Stimulated activated CD4-positive, alpha-beta T cell treated with anti-CD3 and anti-CD28 coated beads, Interleukin-15, amount 100 ng/mL, for 48 hours (primary cell): ENCODE measurements around the gene AQP3.
A peak's percentile ranks its signal among the peaks of the same experiment; 100 is the strongest.
"Not testable (repeated sequence)": the region's sequence is repeated elsewhere in the genome, so short reads cannot be mapped to it uniquely, and the experiment has no call there.

Source experiments
- DNase-seq, 2 donors: peaks; one replicate each; pipeline ENCODE4 v3.0.0-alpha.2; 2020; ENCODE audit warnings: low read depth in 2 of 2

The AQP3 gene

GRCh38 chr9:33442125-33442524 is 5.3 kb downstream of the AQP3 start:
- DNase-seq = no peak

GRCh38 chr9:33440609-33441008 is 6.8 kb downstream of the AQP3 start:
- no peak for DNase-seq

- DNase-seq = no peak
Measured at GRCh38 chr9:33440204-33440603, 7.2 kb downstream of the AQP3 start.

GRCh38 chr9:33439731-33440130 is 7.7 kb downstream of the AQP3 start:
- no peak for DNase-seq

- no peak for DNase-seq
Measured at GRCh38 chr9:33438926-33439680, 8.3 kb downstream of the AQP3 start.

- DNase-seq = no peak
Measured at GRCh38 chr9:33437898-33438297, 9.5 kb downstream of the AQP3 start.

GRCh38 chr9:33437205-33437604 is 10.2 kb downstream of the AQP3 start:
- DNase-seq = no peak

GRCh38 chr9:33436445-33436844 is 10.9 kb downstream of the AQP3 start:
- DNase-seq = no peak

GRCh38 chr9:33435821-33436277 is 11.5 kb downstream of the AQP3 start:
- no peak for DNase-seq

- DNase-seq = no peak
Measured at GRCh38 chr9:33434317-33435105, 12.9 kb downstream of the AQP3 start.

- DNase-seq = no peak
Measured at GRCh38 chr9:33433871-33434270, 13.5 kb downstream of the AQP3 start.

- no peak for DNase-seq
Measured at GRCh38 chr9:33431420-33431819, 16.0 kb downstream of the AQP3 start.

GRCh38 chr9:33430942-33431341 is 16.5 kb downstream of the AQP3 start:
- no peak for DNase-seq

- DNase-seq = no peak
Measured at GRCh38 chr9:33429256-33429985, 18.0 kb downstream of the AQP3 start.

GRCh38 chr9:33426843-33427293 is 20.5 kb downstream of the AQP3 start:
- DNase-seq = no peak

GRCh38 chr9:33425128-33425533 is 22.3 kb downstream of the AQP3 start:
- DNase-seq = no peak

- not testable (repeated sequence) for DNase-seq
Measured at GRCh38 chr9:33424492-33424891, 22.9 kb downstream of the AQP3 start.

- DNase-seq = not testable (repeated sequence)
Measured at GRCh38 chr9:33424043-33424442, 23.4 kb downstream of the AQP3 start.

GRCh38 chr9:33419708-33420303 is 27.6 kb downstream of the AQP3 start:
- no peak for DNase-seq

- no peak for DNase-seq
Measured at GRCh38 chr9:33418090-33418489, 29.3 kb downstream of the AQP3 start.

- DNase-seq = no peak
Measured at GRCh38 chr9:33416996-33417395, 30.4 kb downstream of the AQP3 start.

- peak; percentile 89 to 92 for DNase-seq
Measured at GRCh38 chr9:33415501-33416038, 31.8 kb downstream of the AQP3 start.
